ENCODE results near the gene DYNLT5. TPM values are rescaled to one million over a fixed set of nuclear protein-coding genes. Genes with fewer than 3 reads are reported as not detected.
"Not testable (repeated sequence)": the region's sequence is repeated elsewhere in the genome, so short reads cannot be mapped to it uniquely, and the experiment has no call there.

DYNLT5 gene
- total RNA-seq, 1 donor from 2014 or later: not detected

- no peak for ATAC-seq
Measured at GRCh38 chr1:66791621-66792610, 39.7 kb downstream of the DYNLT5 start.

DNA sequence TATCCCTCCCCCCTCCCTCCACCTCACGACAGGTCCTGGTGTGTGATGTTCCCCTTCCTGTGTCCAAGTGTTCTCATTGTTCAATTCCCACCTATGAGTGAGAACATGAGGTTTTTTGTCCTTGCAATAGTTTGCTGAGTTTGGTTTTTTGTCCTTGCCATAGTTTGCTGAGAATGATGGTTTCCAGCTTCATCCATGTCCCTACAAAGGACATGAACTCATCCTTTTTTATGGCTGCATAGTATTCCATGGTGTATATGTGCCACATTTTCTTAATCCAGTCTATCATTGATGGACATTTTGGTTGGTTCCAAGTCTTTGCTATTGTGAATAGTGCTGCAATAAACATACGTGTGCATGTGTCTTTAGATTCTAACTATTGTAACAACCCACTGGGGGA, 43.6 kb downstream of the DYNLT5 start:
- ATAC-seq: not testable (repeated sequence)

DNA sequence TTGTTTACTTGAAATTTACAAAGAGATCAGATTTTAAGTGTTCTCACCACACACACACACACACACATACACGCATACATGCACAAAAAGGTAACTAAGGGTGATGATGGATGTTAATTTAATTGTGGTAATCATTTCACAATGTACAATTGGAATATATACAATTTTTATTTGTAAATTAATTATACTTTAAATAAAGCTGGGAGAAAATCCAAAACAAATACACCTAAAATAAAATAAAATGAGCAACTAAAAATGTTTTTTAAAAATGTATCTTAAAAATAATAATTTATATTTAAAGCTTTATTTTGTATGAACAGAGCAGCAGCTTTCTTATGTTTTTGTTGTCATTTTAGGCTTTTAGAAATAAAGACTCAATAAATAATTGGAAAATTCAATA, 57.0 kb downstream of the DYNLT5 start:
- ATAC-seq: no peak

GRCh38 chr1:66809736-66810326, 57.6 kb downstream of the DYNLT5 start:
- ATAC-seq: no peak

- ATAC-seq: no peak
Measured at GRCh38 chr1:66824771-66825170, 72.5 kb downstream of the DYNLT5 start.

Other genes starting within 250 kb of the DYNLT5 start
- gene SGIP1, start 218.3 kb upstream of the DYNLT5 start, total RNA-seq: 1.4 TPM
- gene INSL5, start 48.8 kb downstream of the DYNLT5 start, total RNA-seq: not detected
- gene DNAI4, start 172.4 kb downstream of the DYNLT5 start, total RNA-seq: 0.56 TPM
- gene MIER1, start 172.5 kb downstream of the DYNLT5 start, total RNA-seq: 17.1 TPM